GM20000 (cell line): ENCODE data around the gene HGS.

Source experiments
- DNase-seq: peaks from one replicate; pipeline ENCODE4 v3.0.0; 2012; ENCODE audit warnings: low spot score
- CTCF ChIP-seq: IDR thresholded peaks from 2 replicates; pipeline ENCODE4 v1.5.1; 2012; ENCODE audit warnings: mild to moderate bottlenecking, control low read depth; ENCODE audit errors: extremely low read depth, missing control alignments

Gene HGS

DNA sequence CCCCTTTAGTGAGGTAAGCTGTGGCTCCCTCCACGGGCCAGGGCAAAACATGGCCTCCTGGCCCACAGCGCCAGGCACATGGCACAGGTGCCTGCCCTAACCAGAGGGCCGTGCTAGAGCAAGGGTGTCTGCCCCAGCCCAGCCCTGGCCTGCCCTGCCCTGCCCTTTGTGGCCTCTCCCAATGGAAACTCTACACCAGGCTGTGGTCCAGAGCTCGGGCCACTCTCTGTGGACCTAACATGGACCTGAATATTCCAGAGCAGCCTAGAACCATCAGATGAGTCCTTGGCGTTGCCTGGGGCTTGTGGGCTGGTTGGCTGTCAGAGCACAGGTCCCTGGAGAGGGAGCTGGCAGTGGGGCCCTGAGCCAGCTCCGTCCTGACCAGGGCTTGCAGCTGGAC, 11.4 kb downstream of the HGS start:
- DNase-seq: no peak
- TF ChIP-seq CTCF: no peak

- no peak for DNase-seq
- no peak for TF ChIP-seq CTCF
These were observed 12.0 kb downstream of the HGS start for GRCh38 chr17:81695801-81696200.

DNA sequence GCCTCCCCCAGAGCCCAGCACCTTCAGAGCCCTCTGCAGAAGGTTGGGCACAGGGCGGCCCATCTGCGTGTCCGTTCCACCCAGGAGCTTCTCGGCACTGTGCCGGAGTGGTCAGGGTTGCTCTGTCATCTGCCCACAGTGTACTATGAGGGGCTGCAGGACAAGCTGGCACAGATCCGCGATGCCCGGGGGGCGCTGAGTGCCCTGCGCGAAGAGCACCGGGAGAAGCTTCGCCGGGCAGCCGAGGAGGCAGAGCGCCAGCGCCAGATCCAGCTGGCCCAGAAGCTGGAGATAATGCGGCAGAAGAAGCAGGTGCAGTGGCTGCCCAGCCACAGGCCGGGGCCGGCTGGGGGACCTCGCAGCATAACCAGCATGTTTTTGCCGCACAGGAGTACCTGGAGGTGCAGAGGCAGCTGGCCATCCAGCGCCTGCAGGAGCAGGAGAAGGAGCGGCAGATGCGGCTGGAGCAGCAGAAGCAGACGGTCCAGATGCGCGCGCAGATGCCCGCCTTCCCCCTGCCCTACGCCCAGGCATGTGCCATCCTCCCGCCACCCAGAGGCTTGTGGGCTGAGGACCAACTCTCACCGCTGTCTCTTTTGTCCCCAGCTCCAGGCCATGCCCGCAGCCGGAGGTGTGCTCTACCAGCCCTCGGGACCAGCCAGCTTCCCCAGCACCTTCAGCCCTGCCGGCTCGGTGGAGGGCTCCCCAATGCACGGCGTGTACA, 12.6 kb downstream of the HGS start:
- no peak for DNase-seq
- no peak for TF ChIP-seq CTCF

- no peak for DNase-seq
These were observed 13.6 kb downstream of the HGS start for GRCh38 chr17:81697261-81698044.

DNA sequence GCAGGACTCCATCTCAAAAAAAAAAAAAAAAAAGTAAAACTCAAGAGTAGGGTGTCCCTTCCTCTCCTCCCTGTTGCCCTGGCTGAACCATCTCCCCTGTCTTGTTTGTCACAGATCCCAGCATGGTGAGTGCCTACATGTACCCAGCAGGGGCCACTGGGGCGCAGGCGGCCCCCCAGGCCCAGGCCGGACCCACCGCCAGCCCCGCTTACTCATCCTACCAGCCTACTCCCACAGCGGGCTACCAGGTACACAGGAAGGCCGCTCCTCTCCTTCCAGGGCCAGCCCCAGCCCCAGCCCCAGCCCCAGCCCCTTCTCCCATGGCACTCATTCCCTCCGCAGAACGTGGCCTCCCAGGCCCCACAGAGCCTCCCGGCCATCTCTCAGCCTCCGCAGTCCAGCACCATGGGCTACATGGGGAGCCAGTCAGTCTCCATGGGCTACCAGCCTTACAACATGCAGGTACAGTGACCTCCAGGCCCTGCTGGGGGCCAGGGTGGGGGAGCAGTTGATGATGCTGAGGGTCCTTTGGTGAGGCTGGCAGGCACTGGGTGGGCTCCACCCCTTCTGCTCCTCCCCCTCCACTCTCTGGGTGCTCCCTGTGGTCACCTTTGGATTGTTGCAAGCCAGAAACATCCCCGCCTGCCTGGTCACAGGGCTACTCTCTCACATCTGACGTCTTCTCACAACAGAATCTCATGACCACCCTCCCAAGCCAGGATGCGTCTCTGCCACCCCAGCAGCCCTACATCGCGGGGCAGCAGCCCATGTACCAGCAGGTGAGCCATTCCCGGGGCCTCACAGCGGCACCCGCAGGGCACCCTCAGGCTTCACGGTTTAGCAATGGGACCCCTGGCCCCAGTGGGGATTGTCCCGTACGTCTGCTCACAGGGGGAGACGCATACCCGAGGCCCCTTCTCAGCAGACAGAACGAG, 16.8 kb downstream of the HGS start:
- no peak for DNase-seq

More at GRCh38 chr17:81697261-81698044, 13.6 kb downstream of the HGS start:
- TF ChIP-seq CTCF: no peak

More for the DNA sequence above, 16.8 kb downstream of the HGS start:
- no peak for TF ChIP-seq CTCF
